Ascending aorta (tissue), 2 donors: ENCODE measurements around the gene IFT74. TPM values are rescaled to one million over a fixed set of nuclear protein-coding genes. Genes with fewer than 3 reads are reported as not detected.

ENCODE experiments used
- DNase-seq, 2 donors: peaks; one replicate each; pipeline ENCODE4 v3.0.0-alpha.2; 2019; ENCODE audit warnings: low spot score in 2 of 2
- H3K27ac ChIP-seq, 2 donors: fragments of 200-600 bp; sonication (generic); one replicate each; pipeline ENCODE4 v1.5.1; 2016 to 2017; ENCODE audit warnings: mild to moderate bottlenecking in 1 of 2
- H3K27me3 ChIP-seq: fragments of 200-600 bp; sonication (generic); one replicate; pipeline ENCODE4 v1.5.1; 2017
- H3K36me3 ChIP-seq, 2 donors: fragments of 200-600 bp; sonication (generic); one replicate each; pipeline ENCODE4 v1.5.1; 2016
- H3K4me1 ChIP-seq, 2 donors: fragments of 200-600 bp; sonication (generic); one replicate each; pipeline ENCODE4 v1.5.1; 2016 to 2017; ENCODE audit warnings: mild to moderate bottlenecking in 1 of 2
- H3K4me3 ChIP-seq, 2 donors: fragments of 200-600 bp; sonication (generic); one replicate each; pipeline ENCODE4 v1.5.1; 2016 to 2017; ENCODE audit warnings: mild to moderate bottlenecking in 1 of 2
- H3K9me3 ChIP-seq, 2 donors: fragments of 200-600 bp; sonication (generic); one replicate each; pipeline ENCODE4 v1.5.1; 2016
- CTCF ChIP-seq, 3 experiments: fragments of 200-600 bp in 2 of 3; fragments of 450-650 bp in 1 of 3; sonication (generic) in 2 of 3; IDR thresholded peaks; one replicate each; pipeline ENCODE4 v1.5.1; 2016 to 2019; ENCODE audit warnings: antibody characterized with exemption in 3 of 3, mild to moderate bottlenecking in 1 of 3, moderate library complexity in 1 of 3
- intact Hi-C: fragments of 100-400 bp; cut with DNase I; formaldehyde crosslinking; loops from one replicate; pipeline ENCODE4 v1.15.1; 2023
- total RNA-seq: library from RNA; depleted of rRNA; stranded (reverse); fragments of >200 nt; gene quantifications from one replicate; pipeline ENCODE4 v1.1.0, GENCODE V29; 2016

Gene IFT74
- total RNA-seq, 1 donor from 2014 or later = 5.2 TPM

- intact Hi-C loops = no loop called here
- Histone ChIP-seq H3K9me3 (no peaks in the 10 kb centered on the region), H3K27me3 (no peaks in the 10 kb centered on the region), H3K36me3 (no peaks in the 10 kb centered on the region), H3K4me3 (no peak overlapping the region), H3K27ac (peak overlapping the region; percentile 39 to 90), H3K4me1 (peaks cover 2 to 11% of the 10 kb centered on the region in 2 donors)
- no peak for TF ChIP-seq CTCF (IDR thresholded peaks at IDR 0.05)
- DNase-seq = no peak
These were observed 2.1 kb upstream of the IFT74 start for GRCh38 chr9:26954050-26954508.

- Histone ChIP-seq H3K4me1 (peaks cover 2 to 11% of the 10 kb centered on the region in 2 donors), H3K9me3 (no peaks in the 10 kb centered on the region), H3K27ac (peak overlapping the region; percentile 87 to 90), H3K27me3 (no peaks in the 10 kb centered on the region), H3K36me3 (no peaks in the 10 kb centered on the region), H3K4me3 (peak overlapping the region; percentile 63 to 79)
- no peak for DNase-seq
- intact Hi-C loops = loop anchor here (5.0 kb wide), 1 partner anchor 572 kb away; the partner anchor contains the start of gene MOB3B
- no peak for TF ChIP-seq CTCF (IDR thresholded peaks at IDR 0.05)
These were observed 849 bp upstream of the IFT74 start for GRCh38 chr9:26955222-26955903.

GRCh38 chr9:26956860-26957233 is 635 bp downstream of the IFT74 start:
- H3K36me3 ChIP-seq = peaks cover 0 to 1% of the 10 kb centered on the region in 2 donors
- DNase-seq = no peak
- intact Hi-C loops = loop anchor here (1.0 to 5.0 kb wide), 4 partner anchors 10 to 616 kb away; partner anchors contain the start of genes C9orf72, CAAP1, MOB3B and PLAA
- peaks cover 2 to 13% of the 10 kb centered on the region in 2 donors for H3K4me1 ChIP-seq
- peak overlapping the region; percentile 87 to 90 for H3K27ac ChIP-seq
- no peaks in the 10 kb centered on the region for H3K9me3 ChIP-seq
- no peak for TF ChIP-seq CTCF (IDR thresholded peaks at IDR 0.05)
- H3K4me3 ChIP-seq = peak overlapping the region; percentile 63 to 79
- no peaks in the 10 kb centered on the region for H3K27me3 ChIP-seq

GRCh38 chr9:26971721-26972120 is 15.5 kb downstream of the IFT74 start:
- Histone ChIP-seq H3K4me3 (no peak overlapping the region), H3K4me1 (no peaks in the 10 kb centered on the region), H3K9me3 (no peaks in the 10 kb centered on the region), H3K27me3 (no peaks in the 10 kb centered on the region), H3K27ac (no peak overlapping the region), H3K36me3 (no peaks in the 10 kb centered on the region)
- DNase-seq = no peak
- no peak for TF ChIP-seq CTCF (IDR thresholded peaks at IDR 0.05)
- intact Hi-C loops = loop anchor here (5.0 kb wide), 1 partner anchor 34 kb away; no protein-coding TSS in a partner anchor

- intact Hi-C loops = loop anchor here (5.0 kb wide), 1 partner anchor 37 kb away; no protein-coding TSS in a partner anchor
- Histone ChIP-seq H3K4me1 (no peaks in the 10 kb centered on the region), H3K9me3 (no peaks in the 10 kb centered on the region), H3K27ac (no peak overlapping the region), H3K4me3 (no peak overlapping the region), H3K36me3 (no peaks in the 10 kb centered on the region), H3K27me3 (no peaks in the 10 kb centered on the region)
- no peak for TF ChIP-seq CTCF (IDR thresholded peaks at IDR 0.05)
- DNase-seq = no peak
These were observed 17.8 kb downstream of the IFT74 start for GRCh38 chr9:26973989-26974388.
